ENCODE results near the gene HUS1. TPM values are rescaled to one million over a fixed set of nuclear protein-coding genes. Genes with fewer than 3 reads are reported as not detected.
"Not testable (repeated sequence)": the region's sequence is repeated elsewhere in the genome, so short reads cannot be mapped to it uniquely, and the experiment has no call there.

The HUS1 gene
- total RNA-seq, 1 donor: 19.9 TPM

DNA sequence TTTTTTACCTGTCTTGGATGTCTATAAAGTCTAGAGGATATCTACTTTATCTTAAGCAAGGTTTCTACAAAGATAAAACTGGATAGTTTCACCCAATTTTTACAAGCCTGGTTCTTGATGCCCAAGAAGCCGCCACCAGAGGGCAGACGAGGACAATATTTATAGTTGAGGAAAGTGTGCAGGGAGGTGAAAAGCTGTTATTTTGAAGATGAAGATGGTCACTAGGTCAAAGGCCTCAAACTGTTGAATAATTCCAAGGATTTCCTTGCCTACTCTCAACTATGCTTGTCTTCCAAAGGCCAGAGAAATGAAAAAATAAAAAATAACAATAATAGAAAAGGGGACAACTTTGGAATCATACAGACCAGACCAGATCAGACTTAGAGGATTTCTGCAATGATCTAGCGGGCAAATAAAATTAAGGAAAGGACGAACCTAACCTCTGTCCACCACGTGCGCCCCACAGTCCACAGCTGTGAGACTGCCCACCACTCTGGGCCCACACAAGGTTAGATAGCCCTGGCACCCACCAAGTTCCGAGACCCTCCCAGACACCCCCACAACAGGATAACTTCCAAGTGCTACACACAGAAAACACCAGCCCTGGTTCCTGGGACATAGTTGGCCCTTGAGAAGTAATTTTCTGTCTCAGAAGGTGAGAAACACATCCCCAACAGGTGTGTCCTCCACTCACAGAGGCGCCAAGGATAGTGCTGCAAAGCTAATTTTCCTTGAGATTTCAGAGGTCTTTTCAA is 34.0 kb downstream of the HUS1 start:
- H3K4me3 ChIP-seq (ENCODE audit: insufficient read depth, low read length): no peak overlapping the region
- H3K27me3 ChIP-seq (ENCODE audit: insufficient read depth, low read length): no peaks in the 10 kb centered on the region
- no peak overlapping the region for H3K4me2 ChIP-seq (ENCODE audit: insufficient read depth, low read length)
- H3K9me3 ChIP-seq (ENCODE audit: low read depth, low read length): no peaks in the 10 kb centered on the region
- H3K36me3 ChIP-seq (ENCODE audit: insufficient read depth, low read length): no peaks in the 10 kb centered on the region
- peak overlapping the region; percentile 49 for H2AFZ ChIP-seq (ENCODE audit: low read length)
- DNase-seq (ENCODE audit: insufficient read length, low spot score, missing footprints): no peak
- no peak overlapping the region for H3K27ac ChIP-seq (ENCODE audit: low read depth, low read length)
- H3K4me1 ChIP-seq (ENCODE audit: insufficient read depth, low read length): peaks cover 29% of the 10 kb centered on the region
- H3K79me2 ChIP-seq (ENCODE audit: insufficient read depth, low read length): no peaks in the 10 kb centered on the region
- TF ChIP-seq, protein P1, sequence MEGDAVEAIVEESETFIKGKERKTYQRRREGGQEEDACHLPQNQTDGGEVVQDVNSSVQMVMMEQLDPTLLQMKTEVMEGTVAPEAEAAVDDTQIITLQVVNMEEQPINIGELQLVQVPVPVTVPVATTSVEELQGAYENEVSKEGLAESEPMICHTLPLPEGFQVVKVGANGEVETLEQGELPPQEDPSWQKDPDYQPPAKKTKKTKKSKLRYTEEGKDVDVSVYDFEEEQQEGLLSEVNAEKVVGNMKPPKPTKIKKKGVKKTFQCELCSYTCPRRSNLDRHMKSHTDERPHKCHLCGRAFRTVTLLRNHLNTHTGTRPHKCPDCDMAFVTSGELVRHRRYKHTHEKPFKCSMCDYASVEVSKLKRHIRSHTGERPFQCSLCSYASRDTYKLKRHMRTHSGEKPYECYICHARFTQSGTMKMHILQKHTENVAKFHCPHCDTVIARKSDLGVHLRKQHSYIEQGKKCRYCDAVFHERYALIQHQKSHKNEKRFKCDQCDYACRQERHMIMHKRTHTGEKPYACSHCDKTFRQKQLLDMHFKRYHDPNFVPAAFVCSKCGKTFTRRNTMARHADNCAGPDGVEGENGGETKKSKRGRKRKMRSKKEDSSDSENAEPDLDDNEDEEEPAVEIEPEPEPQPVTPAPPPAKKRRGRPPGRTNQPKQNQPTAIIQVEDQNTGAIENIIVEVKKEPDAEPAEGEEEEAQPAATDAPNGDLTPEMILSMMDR (IDR thresholded peaks at IDR 0.05; ENCODE audit: extremely low read depth, low read depth, low read length): peak; percentile 89
- H4K20me1 ChIP-seq (ENCODE audit: insufficient read depth, low read length): no peaks in the 10 kb centered on the region

DNA sequence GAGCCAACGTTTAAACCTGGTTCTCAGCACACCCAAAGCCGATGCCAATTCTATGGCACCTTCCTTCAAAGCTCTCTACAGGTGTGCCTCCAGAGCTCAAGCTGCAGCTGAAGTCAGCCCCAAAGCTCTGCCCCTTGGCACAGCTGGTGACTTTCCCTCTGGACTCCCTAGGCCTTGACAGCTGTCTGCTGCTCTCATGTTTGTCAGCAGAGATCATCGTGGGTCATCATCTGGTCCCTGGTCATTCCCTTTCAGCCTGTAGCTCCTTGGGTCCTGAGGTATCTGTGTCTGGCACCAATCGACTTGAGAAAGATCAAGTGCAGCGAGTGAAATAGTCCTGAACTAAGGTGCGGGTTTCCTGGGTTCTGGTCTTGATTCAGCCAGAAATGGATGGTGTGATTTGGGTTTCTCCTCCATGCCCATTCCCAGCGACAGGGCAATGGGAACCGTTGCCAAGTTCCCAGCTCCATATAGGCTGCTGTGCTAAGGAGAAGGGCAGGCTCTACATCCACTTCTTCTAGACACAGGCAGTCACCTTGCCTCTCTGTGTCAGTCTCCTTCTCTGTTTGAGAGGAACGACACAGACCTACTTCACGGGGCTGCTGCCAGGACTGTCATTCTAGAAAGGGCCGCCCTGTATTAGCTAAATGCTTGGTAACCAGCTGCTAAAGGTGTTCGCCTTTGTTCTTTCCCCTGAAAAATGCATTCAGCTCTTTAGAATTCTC is 34.7 kb downstream of the HUS1 start:
- Histone ChIP-seq H3K9me3 (ENCODE audit: low read depth, low read length) (no peaks in the 10 kb centered on the region), H4K20me1 (ENCODE audit: insufficient read depth, low read length) (no peaks in the 10 kb centered on the region), H3K36me3 (ENCODE audit: insufficient read depth, low read length) (no peaks in the 10 kb centered on the region), H3K4me2 (ENCODE audit: insufficient read depth, low read length) (no peak overlapping the region), H2AFZ (ENCODE audit: low read length) (peak overlapping the region; percentile 49), H3K4me3 (ENCODE audit: insufficient read depth, low read length) (no peak overlapping the region), H3K4me1 (ENCODE audit: insufficient read depth, low read length) (peaks cover 33% of the 10 kb centered on the region), H3K27ac (ENCODE audit: low read depth, low read length) (no peak overlapping the region), H3K79me2 (ENCODE audit: insufficient read depth, low read length) (no peaks in the 10 kb centered on the region), H3K27me3 (ENCODE audit: insufficient read depth, low read length) (no peaks in the 10 kb centered on the region)
- DNase-seq (ENCODE audit: insufficient read length, low spot score, missing footprints): no peak
- TF ChIP-seq, protein P1 (IDR thresholded peaks at IDR 0.05; ENCODE audit: extremely low read depth, low read depth, low read length): no peak

DNA sequence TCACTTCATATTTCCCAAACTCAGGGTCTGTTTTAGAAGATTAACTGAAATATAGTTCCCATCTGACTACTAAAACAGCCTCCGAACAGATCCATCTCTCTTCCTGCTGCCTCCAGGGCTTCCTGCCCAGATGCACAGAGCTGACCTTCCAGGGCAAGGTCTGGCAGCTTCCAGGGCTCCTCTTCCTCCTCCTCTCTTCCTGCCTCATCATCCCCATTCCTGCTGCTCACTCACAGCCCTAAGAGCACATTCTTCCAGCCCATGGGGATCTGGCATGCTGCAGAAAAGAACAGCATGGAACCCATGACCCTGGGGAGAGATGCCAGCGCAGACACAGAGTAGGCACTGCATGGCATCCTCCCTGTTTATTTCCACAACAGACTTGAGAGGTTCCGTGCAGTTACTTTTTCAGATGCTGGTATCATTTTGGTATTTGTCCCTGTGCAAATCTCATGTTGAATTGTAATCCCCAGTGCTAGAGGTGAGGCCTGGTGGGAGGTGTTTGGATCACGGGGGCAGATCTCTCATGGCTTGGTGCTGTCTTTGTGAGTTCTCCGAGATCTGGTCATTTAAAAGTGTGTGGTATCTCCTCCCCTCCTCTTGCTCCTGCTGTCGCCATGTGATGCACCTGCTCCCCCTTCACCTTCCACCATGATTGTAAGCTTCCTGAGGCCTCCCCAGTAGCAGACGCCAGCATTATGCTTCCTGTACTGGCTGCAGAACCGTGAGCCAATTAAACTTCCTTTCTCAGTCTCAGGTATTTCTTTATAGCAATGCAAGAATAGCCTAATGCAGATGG is 35.5 kb downstream of the HUS1 start:
- H3K27me3 ChIP-seq (ENCODE audit: insufficient read depth, low read length): no peaks in the 10 kb centered on the region
- no peak for DNase-seq (ENCODE audit: insufficient read length, low spot score, missing footprints)
- H3K27ac ChIP-seq (ENCODE audit: low read depth, low read length): peak overlapping the region; percentile 40
- no peak overlapping the region for H3K4me3 ChIP-seq (ENCODE audit: insufficient read depth, low read length)
- H2AFZ ChIP-seq (ENCODE audit: low read length): peak overlapping the region; percentile 73
- no peak overlapping the region for H3K4me2 ChIP-seq (ENCODE audit: insufficient read depth, low read length)
- H3K79me2 ChIP-seq (ENCODE audit: insufficient read depth, low read length): no peaks in the 10 kb centered on the region
- no peaks in the 10 kb centered on the region for H3K36me3 ChIP-seq (ENCODE audit: insufficient read depth, low read length)
- H3K9me3 ChIP-seq (ENCODE audit: low read depth, low read length): no peaks in the 10 kb centered on the region
- H4K20me1 ChIP-seq (ENCODE audit: insufficient read depth, low read length): no peaks in the 10 kb centered on the region
- TF ChIP-seq, protein P1 (IDR thresholded peaks at IDR 0.05; ENCODE audit: extremely low read depth, low read depth, low read length): no peak
- H3K4me1 ChIP-seq (ENCODE audit: insufficient read depth, low read length): peaks cover 33% of the 10 kb centered on the region

DNA sequence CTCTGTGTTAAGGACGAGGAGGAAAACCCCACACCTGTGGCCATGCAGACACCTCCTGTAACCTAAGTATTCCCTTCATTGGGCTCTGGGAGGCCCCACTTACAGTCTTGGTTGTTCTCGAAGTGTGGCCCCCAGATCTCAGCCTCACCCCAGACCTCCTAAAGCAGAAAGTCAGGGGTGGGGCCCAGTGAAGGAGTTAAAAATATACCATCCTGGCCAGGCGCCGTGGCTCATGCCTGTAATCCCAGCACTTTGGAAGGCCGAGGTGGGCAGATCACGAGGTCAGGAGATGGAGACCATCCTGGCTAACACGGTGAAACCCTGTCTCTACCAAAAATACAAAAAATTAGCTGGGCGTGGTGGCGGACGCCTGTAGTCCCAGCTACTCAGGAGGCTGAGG is 36.8 kb downstream of the HUS1 start:
- H3K27me3 ChIP-seq (ENCODE audit: insufficient read depth, low read length); H3K9me3 ChIP-seq (ENCODE audit: low read depth, low read length); H2AFZ ChIP-seq (ENCODE audit: low read length); H3K36me3 ChIP-seq (ENCODE audit: insufficient read depth, low read length); H3K79me2 ChIP-seq (ENCODE audit: insufficient read depth, low read length); H3K4me3 ChIP-seq (ENCODE audit: insufficient read depth, low read length); DNase-seq (ENCODE audit: insufficient read length, low spot score, missing footprints); H3K4me2 ChIP-seq (ENCODE audit: insufficient read depth, low read length); H4K20me1 ChIP-seq (ENCODE audit: insufficient read depth, low read length): not testable (repeated sequence)
- Histone ChIP-seq H3K4me1 (ENCODE audit: insufficient read depth, low read length) (peaks cover 30% of the 10 kb centered on the region), H3K27ac (ENCODE audit: low read depth, low read length) (peak overlapping the region; percentile 17)

Data from osteoblast (primary cell).